Stimulated activated CD8-positive, alpha-beta memory T cell treated with anti-CD3 and anti-CD28 coated beads, Interleukin-12 subunit alpha, Interleukin-12 subunit beta, amount 100 ng/mL, for 4 hours (primary cell): ENCODE measurements around the gene DPP7.
"Not testable (repeated sequence)": the region's sequence is repeated elsewhere in the genome, so short reads cannot be mapped to it uniquely, and the experiment has no call there.

Experiments
- DNase-seq: peaks from one replicate; pipeline ENCODE4 v3.0.0-alpha.2; 2020; ENCODE audit warnings: low read depth

The DPP7 gene

DNA sequence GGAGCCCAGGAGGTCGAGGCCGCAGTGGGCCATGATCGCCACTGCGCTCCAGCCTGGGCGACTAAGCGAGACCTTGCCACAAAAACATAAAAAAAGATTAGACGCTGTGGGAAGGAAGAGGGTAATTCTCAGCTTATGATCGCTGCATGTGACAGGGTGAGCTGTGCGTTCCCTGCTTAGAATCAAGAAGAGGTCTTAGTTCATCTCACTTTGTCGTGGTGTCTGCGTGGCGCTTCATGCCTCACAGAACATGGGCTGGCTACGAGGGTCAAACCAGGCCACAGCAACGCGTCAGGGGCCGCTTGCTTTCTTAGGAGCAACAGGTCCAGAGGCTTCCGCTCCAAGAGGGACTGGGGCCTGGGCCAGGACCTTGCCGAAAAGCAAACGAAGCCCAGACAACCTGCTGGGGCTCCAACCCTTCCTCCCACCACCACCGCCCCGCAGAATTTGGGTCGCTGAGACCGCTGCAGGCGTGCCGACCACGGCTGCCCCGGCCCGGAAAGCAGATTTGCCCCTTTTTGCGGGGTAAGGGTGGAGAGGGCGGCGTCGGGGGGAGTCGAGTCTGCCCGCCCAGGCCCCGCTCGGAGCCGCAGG is 14.4 kb upstream of the DPP7 start:
- DNase-seq, result no peak

DNA sequence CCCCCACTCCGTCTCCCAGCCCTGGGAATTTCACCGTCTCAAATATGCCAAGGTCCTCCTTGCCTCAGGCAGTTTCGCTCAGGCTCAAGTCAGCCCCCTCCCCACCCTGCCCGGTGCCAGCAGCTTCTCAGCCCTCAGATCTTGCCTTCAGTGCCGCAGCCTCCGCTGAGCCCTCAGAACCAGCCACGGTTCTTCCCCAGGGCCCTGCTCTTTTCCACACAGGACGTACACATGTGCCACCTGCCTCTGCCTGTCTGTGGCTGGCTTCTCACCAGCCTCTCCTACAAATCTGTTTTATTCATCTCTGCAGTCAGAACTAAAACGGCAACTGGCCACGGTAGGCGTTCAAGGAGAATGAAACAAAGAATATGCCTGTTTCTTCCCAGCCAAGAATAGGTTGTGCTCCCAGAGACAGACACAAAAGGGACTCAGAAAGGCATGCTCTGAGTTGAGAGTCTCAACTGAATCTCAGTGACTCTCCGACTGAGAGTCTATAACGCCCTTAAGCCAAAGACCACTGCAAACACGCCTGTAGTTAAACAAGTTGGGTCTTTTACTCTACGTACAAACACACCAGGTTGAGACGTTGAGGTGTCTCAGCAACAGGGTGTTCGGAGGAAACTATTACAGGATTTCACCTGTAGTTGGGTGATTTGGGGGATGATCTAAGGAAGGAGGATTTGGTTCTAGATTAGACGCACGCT is 13.8 kb upstream of the DPP7 start:
- no peak for DNase-seq

DNA sequence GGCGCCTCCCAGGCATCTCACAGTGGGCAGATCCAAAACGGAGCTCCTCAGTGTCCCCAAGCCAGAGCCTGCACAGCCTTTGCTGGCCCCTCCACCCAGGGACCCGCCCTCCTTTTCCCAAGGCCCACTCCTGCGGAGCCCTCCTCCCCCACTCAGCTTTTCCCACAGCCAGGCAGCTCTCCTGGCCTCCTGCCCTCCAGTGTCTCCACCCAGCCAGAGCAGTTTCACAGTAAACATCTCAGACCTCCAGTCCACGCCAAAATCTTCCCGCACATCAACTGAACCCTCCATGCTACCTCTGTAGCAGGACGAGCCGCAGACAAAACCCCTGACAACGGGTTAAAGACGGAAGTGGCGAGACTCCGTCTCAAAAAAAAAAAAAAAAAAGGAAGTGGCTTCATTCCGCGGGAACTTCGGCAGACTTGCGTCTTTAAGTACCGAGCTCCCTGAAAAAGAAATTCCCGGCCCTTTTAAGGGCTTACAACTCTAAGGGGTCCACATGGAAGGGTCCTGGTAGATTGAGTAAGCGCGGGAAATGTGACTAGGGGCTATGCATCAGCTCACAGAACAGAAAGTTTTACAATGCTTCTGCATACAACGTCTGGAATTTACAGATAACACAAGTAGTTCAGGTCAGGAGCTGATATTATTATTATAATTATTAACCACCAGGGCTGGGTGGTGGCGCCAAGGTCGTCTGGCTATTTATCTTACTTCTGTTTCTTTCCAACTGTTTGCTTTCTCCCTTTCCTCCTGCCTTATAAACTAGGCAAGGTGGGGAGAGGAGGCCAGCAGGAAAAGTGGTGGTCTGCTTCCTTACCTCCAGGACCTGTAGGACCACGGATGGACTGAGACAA is 13.0 kb upstream of the DPP7 start:
- no peak for DNase-seq

DNA sequence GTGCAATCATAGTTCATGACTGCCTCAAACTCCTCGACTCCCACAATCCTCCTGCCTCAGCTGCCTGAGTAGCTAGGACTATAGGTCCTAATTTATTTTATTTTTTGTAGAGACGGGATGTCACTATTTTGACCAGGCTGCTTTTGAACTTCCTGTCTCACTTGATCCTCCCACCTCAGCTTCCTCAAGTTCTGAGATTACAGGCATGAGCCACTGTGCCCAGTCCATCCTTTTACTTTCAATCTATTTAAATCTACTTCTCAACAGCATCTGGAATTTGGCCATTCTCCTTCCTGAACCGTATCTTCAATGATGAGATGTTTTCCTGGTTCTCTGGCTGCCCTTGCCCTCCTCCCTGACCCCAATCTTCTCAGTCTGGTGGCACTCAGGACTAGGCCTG is 12.3 kb upstream of the DPP7 start:
- DNase-seq, result no peak

DNA sequence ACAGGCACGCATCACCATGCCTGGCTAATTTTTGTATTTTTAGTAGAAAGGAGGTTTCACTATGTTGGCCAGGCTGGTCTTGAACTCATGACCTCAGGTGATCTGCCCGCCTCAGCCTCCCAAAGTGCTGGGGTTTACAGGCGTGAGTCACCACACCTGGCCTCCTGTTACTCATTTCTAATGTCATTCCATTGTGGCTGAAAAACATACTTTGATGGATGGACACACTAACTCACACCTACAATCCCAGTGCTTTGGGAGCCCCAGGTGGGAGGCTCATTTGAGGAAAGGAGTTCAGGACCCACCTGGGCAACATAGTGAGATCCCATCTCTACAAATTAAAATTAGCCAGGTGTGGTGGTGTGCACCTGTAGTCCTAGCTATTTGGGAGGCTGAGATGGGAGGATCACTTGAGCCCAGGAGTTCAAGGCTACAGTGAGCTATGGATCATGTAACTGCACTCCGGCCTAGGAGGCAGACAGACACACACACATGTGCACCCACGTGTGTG is 9.5 kb upstream of the DPP7 start:
- not testable (repeated sequence) for DNase-seq

DNA sequence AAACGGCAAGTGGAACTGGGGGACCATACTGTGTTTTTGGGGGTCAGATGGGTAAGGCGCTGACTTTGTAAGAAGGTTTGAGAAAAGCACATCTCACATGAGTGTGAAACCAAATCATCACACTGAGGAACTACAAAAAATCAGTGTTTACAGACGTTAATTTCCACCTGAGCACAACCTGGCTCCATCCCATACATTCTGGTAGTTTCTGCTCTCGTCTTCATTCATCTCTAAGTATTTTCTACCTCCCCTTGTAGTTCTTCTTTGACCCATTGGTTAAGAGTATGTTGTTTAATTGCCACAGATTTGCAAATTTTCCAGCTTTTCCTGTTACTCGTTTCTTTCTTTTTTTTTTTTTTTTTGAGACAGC is 8.9 kb upstream of the DPP7 start:
- no peak for DNase-seq

DNA sequence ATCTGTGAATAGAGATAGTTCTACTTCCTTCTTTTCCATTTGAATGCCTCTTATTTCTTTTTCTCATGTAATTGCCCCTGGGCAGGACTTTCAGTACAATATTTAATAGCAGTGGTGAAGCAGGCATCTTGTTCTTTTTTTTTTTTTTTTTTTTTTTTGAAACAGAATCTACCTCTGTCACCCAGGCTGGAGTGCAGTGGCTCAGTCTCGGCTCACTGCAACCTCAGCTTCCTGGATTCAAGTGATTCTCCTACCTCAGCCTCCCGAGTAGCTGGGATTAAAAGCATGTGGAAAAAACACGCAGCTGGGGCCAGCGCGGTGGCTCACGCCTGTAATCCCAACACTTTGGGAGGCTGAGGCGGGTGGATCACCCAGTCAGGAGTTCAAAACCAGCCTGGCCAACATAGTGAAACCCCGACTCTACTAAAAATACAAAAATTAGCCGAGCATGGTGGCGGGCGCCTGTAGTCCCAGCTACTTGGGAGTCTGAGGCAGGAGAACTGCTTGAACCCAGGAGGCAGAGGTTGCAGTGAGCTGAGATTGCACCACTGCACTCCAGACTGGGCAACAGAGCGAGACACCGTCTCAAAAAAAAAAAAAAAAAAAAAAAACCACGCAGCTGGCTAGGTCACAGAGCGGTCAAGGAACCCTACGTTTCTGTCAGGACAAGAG is 8.4 kb upstream of the DPP7 start:
- not testable (repeated sequence) for DNase-seq

DNA sequence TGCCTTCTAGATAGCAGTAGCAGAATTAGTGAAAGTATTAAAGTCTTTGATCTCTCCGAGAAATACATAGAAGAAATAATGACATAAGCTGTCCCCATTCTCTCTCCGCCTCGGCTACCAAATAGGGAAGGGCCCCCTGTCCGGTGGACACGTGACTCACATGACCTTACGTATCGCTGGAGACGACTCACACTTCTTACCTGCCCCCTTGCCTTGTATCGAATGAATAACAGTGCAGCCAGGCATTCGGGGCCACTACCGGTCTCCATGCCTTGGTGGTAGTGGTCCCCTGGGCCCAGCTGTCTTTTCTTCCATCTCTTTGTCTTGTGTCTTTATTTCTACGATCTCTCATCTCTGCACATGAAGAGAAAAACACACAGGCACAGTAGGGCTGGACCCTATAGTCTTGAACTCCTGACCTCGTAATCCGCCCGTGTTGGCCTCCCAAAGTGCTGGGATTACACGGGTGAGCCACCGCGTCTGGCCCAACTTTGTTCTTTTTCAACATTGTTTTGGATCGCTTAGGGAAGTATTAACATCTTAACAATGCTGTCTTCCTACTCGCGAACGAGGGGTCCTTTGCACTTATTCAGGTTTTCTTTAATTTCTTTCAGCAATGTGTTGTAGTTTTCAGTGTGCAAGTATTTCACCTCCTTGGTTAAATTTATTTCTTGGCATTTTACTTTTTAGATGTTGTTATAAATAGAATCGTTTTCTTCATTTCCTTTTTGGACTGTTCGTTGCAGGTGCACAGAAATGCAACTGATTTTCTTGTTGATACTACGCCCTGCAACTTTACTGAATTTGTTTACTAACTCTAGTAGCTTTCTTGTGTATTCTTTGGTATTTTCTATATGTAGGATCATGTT is 7.6 kb upstream of the DPP7 start:
- not testable (repeated sequence) for DNase-seq

DNA sequence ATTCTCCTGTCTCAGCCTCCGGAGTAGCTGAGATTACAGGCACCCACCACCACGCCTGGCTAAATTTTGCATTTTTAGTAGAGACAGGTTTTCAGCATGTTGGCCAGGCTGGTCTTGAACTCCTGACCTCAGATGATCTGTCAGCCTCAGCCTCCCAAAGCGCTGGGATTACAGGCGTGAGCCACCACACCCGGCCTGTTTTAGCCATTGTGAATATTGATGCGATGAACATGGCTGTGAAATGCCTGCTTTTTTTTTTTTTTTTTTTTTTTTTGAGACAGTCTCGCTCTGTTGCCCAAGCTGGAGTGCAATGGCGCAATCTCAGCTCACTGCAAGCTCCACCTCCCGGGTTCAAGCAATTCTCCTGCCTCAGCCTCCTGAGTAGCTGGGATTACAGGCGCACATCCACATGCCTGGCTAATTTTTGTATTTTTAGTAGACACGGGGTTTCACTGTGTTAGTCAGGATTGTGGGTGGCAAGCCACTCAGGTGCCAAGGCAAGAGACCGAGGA is 3.6 kb upstream of the DPP7 start:
- DNase-seq, result not testable (repeated sequence)

DNA sequence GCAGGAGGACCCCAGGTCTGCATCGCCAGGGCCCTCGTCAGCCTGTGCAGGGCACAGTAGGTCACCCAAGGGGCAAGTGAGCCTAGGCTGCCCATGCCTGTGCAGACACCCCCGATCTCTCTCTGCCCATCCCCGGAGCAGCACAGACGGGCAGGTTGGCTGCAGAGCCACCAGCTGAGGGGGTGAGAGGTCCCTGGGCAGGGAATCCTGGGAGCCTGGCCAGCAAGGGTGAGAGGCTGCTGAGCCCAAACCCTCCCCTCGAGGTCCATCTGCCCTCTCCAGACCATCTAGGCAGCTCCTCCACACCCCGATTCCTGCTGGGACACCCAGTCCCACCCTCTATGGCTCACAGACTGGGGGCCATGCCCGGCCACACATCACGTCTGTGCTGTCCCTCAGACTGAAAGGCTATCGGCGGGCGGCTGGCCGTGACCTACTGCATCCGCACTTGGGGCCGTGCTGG is 2.8 kb upstream of the DPP7 start:
- no peak for DNase-seq

DNA sequence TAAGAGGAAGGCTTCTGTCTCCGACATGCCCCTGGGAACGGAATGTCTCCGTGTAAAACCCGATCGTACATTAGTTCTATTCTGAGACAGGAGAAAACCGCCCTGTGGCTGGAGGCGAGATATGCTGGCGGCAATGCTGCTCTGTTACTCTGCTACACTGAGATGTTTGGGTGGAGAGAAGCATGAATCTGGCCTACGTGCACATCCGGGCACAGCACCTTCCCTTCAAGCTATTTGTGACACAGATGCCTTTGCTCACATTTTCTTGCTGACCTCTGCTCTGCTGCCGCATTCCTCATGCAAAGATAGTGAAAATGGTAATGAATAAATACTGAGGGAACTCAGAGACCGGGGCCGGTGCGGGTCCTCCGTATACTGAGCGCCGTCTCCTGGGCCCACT is 2.2 kb upstream of the DPP7 start:
- no peak for DNase-seq

DNA sequence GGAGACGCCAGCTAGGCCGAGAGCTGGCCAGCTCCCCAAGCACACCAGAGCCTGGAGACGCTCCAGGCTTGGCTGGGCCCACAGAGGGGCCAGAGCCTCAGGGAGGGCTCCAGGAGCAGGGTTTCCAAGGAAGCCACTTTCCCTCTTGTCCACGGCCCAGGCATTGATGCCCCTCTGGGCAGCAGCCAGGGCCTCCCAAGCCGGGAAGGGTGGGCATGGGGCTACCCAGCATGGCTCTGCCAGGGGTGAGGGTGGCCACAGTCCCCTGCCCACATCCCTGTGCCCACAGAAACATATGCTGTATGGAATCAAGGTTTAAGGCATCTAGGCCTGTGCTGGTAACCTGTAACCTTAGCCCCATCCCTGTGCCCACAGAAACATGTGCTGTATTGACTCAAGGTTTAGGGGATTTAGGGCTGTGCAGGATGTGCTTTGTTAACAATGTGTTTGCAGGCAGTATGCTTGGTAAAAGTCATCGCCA is 1.5 kb upstream of the DPP7 start:
- DNase-seq, result no peak

DNA sequence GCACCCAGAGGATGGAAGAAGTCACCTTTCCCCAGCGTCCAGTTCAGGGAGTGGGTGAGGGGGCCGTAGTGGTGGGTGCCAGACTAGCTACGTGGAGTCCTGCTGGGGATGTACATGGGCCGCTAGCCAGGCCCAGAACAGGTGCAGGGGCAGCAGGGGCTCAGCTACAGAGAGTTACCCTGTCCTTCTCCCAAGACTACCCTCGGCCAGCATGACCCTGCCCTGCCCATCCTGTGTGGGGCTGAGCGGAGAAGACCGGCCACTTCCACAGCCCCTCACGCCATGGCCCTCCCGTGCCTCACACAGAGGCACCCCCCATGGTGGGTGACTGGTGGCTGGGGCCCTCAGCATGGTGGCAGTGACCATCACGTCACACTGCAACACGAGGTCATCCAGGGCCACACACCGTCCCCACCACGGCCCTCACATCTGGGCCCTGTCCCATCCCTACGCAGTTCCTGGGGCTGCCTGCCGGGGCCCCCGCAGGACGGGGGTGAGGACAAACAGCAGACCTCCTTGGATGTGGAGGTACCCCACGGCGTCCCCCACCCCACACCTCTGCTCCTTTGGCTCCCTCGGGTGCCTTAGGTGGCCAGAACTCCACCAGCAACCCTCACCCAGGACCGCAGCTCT is 977 bp upstream of the DPP7 start:
- no peak for DNase-seq

DNA sequence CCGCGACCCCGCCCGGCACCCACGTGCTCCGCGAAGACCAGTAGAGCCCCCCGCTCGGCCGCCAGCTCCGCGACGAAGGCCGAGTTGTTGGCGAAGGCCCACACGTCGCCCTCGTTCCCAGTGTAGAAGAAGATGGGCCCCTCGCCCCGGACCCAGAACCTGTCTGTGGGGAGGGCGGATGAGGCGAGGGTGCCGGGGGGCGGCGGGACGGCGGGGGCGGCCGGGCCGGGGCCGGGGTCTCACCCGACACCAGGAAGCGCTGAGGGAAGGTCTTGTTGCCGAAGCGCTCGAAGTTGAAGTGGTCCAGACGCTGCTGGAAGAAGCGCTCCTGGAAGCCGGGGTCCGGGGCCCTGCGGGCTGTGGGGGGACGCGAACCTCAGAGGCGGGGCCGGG is 317 bp downstream of the DPP7 start:
- DNase-seq, result no peak

DNA sequence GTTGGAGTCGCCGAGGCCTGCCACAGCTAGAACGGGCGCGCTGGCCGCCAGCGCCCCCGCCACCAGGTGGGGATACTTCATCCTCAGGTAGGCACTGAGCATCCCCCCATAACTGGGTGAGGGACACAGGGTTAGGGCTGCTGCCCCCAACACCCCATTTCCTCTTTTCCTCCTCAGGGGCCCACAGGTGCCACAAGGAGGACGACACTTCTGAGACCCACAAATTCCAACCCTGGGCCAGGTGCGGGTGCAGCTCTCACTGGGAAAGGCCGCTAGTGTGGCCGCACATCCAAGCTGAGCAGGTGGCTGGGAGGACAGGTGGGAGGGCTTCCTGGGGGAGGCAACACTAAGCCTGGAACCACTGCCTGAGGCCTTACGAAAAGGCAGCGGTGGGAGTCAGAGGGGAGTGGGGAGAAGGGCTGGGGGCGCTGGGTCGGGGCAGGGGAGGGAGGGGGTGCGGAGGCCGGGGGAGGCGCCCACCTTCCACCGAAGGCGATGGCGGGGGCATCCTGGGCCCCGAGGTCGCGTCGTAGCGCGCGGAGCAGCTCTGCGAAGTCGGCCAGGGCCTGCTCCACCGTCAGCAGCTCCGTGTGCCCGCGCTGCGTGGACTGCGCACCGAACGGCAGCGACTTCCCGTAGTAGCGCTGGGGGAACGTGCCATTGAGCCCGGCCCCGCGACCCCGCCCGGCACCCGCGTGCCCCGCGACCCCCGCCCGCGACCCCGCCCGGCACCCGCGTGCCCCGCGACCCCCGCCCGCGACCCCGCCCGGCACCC is 961 bp downstream of the DPP7 start:
- DNase-seq, result no peak

DNA sequence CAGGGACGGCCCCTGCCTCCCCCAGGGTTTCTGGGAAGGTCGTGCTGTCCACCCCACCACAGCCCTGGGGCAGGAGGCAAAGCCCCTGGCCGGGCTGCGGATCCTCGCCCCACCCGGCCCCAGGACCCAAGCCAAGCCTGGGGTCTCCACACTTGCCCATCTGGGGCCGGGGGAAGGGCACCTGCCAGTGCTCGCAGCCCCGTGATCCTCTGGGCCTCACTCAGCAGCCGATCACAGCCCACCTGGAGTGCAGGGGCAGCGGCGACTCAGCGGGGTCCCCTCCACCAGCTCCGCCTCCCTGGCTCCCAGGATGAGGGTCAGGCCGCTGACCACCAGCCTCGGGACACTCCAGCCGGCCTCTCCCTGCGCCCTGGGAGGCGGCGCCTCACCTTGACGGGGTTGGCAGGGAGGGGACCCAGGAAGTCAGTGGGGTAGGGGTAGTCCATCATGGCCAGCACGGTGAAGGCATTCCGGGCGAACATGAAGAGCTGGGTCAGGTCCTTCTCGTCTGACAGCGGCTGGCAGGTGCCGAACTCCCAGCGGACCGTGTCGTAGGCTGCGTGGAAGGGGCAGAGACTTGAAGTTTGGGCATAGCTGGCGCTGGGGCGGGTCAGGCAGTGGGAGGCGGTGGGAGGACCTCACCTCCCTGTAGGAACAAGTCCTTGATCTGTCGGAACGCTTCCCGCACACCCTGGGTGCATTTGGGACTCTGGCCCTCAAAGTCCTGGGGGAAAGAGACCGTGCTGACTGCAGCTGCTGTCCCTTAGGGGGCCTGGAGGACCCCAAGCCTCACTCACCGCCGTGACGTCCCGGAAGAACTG is 1.8 kb downstream of the DPP7 start:
- DNase-seq, result no peak

DNA sequence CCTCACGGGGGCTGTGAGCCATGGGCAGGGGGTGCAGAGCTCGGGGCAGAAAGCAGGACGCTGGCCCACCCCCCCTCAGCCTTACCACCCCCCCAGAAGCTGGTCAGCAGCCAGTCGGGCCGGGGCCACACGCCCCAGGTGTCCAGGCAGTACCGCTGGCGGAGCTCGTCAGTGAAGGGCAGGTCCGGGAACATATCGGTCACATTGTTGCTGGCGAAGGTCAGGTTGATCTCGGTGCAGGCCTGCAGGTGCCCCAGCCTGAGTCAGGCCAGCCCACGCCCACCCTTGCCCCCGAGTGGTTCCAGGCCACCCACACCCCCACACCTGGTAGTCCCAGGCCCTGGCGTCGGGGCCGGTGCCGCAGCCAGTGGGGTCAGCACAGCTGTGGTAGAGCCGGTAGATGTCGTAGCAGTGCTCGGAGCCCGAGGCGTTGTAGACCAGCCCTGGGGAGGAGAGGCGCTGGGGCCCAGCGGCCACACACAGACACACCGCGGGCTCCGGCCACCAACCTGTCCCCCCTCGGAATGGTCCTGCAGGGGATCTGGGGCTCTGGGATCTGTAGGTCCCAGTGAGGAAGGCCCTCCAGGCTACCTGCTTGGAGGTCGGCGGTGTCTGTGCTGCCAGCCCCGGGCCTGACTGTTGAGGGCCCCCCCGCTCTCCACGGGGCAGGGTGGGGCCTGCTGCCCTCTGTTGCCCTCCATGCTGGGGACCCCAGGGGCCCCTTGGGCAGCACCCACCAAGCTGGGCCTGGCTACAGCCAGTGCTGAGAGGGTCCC is 2.6 kb downstream of the DPP7 start:
- DNase-seq, result no peak
